ENCODE data around the gene AQR. TPM values are rescaled to one million over a fixed set of nuclear protein-coding genes. Genes with fewer than 3 reads are reported as not detected.

The AQR gene
- total and polyA plus RNA-seq, 2 of the 8 experiments (the other 6 are each of a cell fraction or from before 2014, with no cell fraction given): 34.5 to 57.6 TPM

DNA sequence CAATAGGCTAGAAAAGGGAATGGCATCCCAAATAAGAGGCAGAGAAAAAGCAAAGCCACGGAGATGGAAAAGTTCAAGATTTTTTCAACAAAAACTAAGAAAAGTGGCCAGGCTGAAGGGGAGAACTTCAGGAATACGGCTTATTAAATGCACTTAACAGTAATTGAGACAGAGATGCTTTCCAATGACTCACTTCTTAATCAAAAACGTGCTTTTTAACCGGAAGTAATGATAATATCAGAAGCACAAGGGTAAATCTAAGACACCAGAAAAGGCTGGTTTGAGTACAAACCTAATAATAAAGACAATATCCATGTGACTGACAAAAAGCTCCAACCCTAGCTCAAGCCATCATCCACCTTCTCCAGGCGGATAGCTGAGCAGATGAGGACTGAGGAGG is 149.4 kb downstream of the AQR start (continued):
- TF ChIP-seq HDAC6 (IDR thresholded peaks at IDR 0.05; ENCODE audit: low read depth, low read length) (no peak), GTF2F1 (IDR thresholded peaks at IDR 0.05; ENCODE audit: borderline replicate concordance, low read depth, low read length) (no peak), BCL11A (IDR thresholded peaks at IDR 0.05; ENCODE audit: low read depth in 2 of 2, low read length in 2 of 2) (no peak), SUZ12 (IDR thresholded peaks at IDR 0.05; ENCODE audit: low read length) (no peak)
